Measurements from ENCODE around the gene FAM162A.

- TF ChIP-seq CTCF (tag by site-specific recombination; IDR thresholded peaks at IDR 0.05) (no peak), ZNF544 (tag by site-specific recombination; IDR thresholded peaks at IDR 0.05) (no peak), ZNF600 (tag by site-specific recombination; IDR thresholded peaks at IDR 0.05) (no peak), ZNF830 (tag by site-specific recombination; IDR thresholded peaks at IDR 0.05; ENCODE audit: low read depth) (no peak), REPIN1 (tag by site-specific recombination; IDR thresholded peaks at IDR 0.05; ENCODE audit: low read depth) (no peak), ZNF510 (tag by site-specific recombination; IDR thresholded peaks at IDR 0.05; ENCODE audit: insufficient replicate concordance) (no peak), ZNF274 (IDR thresholded peaks at IDR 0.05; ENCODE audit: low read length) (no peak), ZNF274 (tag by site-specific recombination; IDR thresholded peaks at IDR 0.05; ENCODE audit: borderline replicate concordance) (no peak), ZFP3 (tag by site-specific recombination; IDR thresholded peaks at IDR 0.05; ENCODE audit: low read depth) (no peak), ZNF2 (tag by site-specific recombination; IDR thresholded peaks at IDR 0.05) (no peak), ZNF518A (tag by site-specific recombination; conservative IDR thresholded peaks at IDR 0.05; ENCODE audit: low read depth) (no peak)
Observed at GRCh38 chr3:122403489-122403888, 19.5 kb downstream of the FAM162A start.
